Measurements from ENCODE around the gene GULP1. TPM values are rescaled to one million over a fixed set of nuclear protein-coding genes. Genes with fewer than 3 reads are reported as not detected.
A peak's percentile ranks its signal among the peaks of the same experiment; 100 is the strongest.

Gene GULP1
- total RNA-seq, 1 experiment from 2014 or later: 86.8 TPM

- Mint-ChIP-seq H3K36me3 (ENCODE audit: insufficient read depth, unreplicated experiment) (peaks cover 5% of the 10 kb centered on the region), H3K4me1 (ENCODE audit: low read depth, unreplicated experiment) (peaks cover 1% of the 10 kb centered on the region), H3K4me3 (ENCODE audit: low read depth, unreplicated experiment) (no peak overlapping the region), H3K9me3 (ENCODE audit: low read depth, unreplicated experiment) (no peaks in the 10 kb centered on the region), H3K27ac (ENCODE audit: unreplicated experiment) (no peak overlapping the region), H3K27me3 (ENCODE audit: unreplicated experiment) (no peaks in the 10 kb centered on the region)
- CTCF ChIA-PET: no interaction called here
- DNase-seq: no peak
- TF ChIP-seq CTCF (IDR thresholded peaks at IDR 0.05; ENCODE audit: unreplicated experiment): no peak
- intact Hi-C loops (cut with micrococcal nuclease; ENCODE audit: unreplicated experiment): no loop called here
- BruUV-seq (replicated peaks): no TSS peak
Observed at GRCh38 chr2:188582211-188582610, 290.5 kb downstream of the GULP1 start.

- Mint-ChIP-seq H3K27me3 (ENCODE audit: unreplicated experiment) (no peaks in the 10 kb centered on the region), H3K27ac (ENCODE audit: unreplicated experiment) (no peak overlapping the region), H3K9me3 (ENCODE audit: low read depth, unreplicated experiment) (no peaks in the 10 kb centered on the region), H3K4me3 (ENCODE audit: low read depth, unreplicated experiment) (no peak overlapping the region), H3K36me3 (ENCODE audit: insufficient read depth, unreplicated experiment) (no peaks in the 10 kb centered on the region), H3K4me1 (ENCODE audit: low read depth, unreplicated experiment) (peaks cover 14% of the 10 kb centered on the region)
- no peak for DNase-seq
- TF ChIP-seq CTCF (IDR thresholded peaks at IDR 0.05; ENCODE audit: unreplicated experiment): no peak
- CTCF ChIA-PET: no interaction called here
- BruUV-seq (replicated peaks): no TSS peak
- intact Hi-C loops (cut with micrococcal nuclease; ENCODE audit: unreplicated experiment): no loop called here
Observed at GRCh38 chr2:188588235-188588634, 296.6 kb downstream of the GULP1 start.

- no peak for DNase-seq
- H3K4me3 Mint-ChIP-seq (ENCODE audit: low read depth, unreplicated experiment): no peak overlapping the region
- no peak for TF ChIP-seq CTCF (IDR thresholded peaks at IDR 0.05; ENCODE audit: unreplicated experiment)
- intact Hi-C loops (cut with micrococcal nuclease; ENCODE audit: unreplicated experiment): no loop called here
- H3K9me3 Mint-ChIP-seq (ENCODE audit: low read depth, unreplicated experiment): no peaks in the 10 kb centered on the region
- H3K27ac Mint-ChIP-seq (ENCODE audit: unreplicated experiment): no peak overlapping the region
- BruUV-seq (replicated peaks): no TSS peak
- CTCF ChIA-PET: no interaction called here
- H3K36me3 Mint-ChIP-seq (ENCODE audit: insufficient read depth, unreplicated experiment): no peaks in the 10 kb centered on the region
- H3K27me3 Mint-ChIP-seq (ENCODE audit: unreplicated experiment): no peaks in the 10 kb centered on the region
- H3K4me1 Mint-ChIP-seq (ENCODE audit: low read depth, unreplicated experiment): peaks cover 17% of the 10 kb centered on the region
Observed at GRCh38 chr2:188596054-188596453, 304.4 kb downstream of the GULP1 start.

- BruUV-seq (replicated peaks): no TSS peak
- Mint-ChIP-seq H3K27me3 (ENCODE audit: unreplicated experiment) (no peaks in the 10 kb centered on the region), H3K36me3 (ENCODE audit: insufficient read depth, unreplicated experiment) (no peaks in the 10 kb centered on the region), H3K4me1 (ENCODE audit: low read depth, unreplicated experiment) (peaks cover 17% of the 10 kb centered on the region), H3K4me3 (ENCODE audit: low read depth, unreplicated experiment) (no peak overlapping the region), H3K27ac (ENCODE audit: unreplicated experiment) (no peak overlapping the region), H3K9me3 (ENCODE audit: low read depth, unreplicated experiment) (no peaks in the 10 kb centered on the region)
- intact Hi-C loops (cut with micrococcal nuclease; ENCODE audit: unreplicated experiment): no loop called here
- CTCF ChIA-PET: interaction anchor here (1.1 kb wide), 1 partner anchor 10 kb away, joined by 3 read pairs; no protein-coding TSS in a partner anchor
- TF ChIP-seq CTCF (IDR thresholded peaks at IDR 0.05; ENCODE audit: unreplicated experiment): no peak
- DNase-seq: peak; percentile 7
Observed at GRCh38 chr2:188598551-188598950, 306.9 kb downstream of the GULP1 start.
